ENCODE results near the gene CYFIP2. TPM values are rescaled to one million over a fixed set of nuclear protein-coding genes. Genes with fewer than 3 reads are reported as not detected.
A peak's percentile ranks its signal among the peaks of the same experiment; 100 is the strongest.

The CYFIP2 gene
- total and polyA plus RNA-seq, 8 donors = 14.8 to 162 (median 24.4) TPM

DNA sequence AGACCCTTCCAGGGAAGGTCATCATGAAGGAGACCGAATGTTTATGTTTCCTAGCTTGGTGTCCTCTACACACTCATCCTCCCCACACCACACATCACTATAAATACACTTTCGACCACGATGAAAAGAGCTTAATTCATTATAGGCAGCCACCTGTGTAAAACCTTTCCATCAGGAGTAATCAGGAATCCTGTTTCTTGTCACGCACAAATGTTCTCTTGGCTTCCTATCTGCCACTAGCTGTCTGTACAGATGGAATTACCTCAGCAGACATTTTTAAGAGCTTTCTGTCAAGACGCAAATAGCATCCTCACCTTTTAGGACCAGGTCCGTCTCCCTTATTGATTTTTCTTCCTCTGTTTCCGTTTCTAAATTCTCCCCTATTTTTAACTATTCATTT lies 79.1 kb downstream of the CYFIP2 start:
- Histone ChIP-seq H3K4me3 (no peak overlapping the region), H3K27ac (peak overlapping the region in 1 of 5 donors; percentile 22), H3K9me3 (no peaks in the 10 kb centered on the region), H3K27me3 (no peaks in the 10 kb centered on the region), H3K36me3 (peaks cover 0 to 29% (median 14%) of the 10 kb centered on the region in 4 donors), H3K4me1 (no peaks in the 10 kb centered on the region)
- no peak for DNase-seq
- intact Hi-C loops (cut with DNase I; ENCODE audit: low total_unique reads) = no loop called here
- WGBS, 5 donors = 70 to 82% (median 79%) methylated on average over 7 of the region's 7 CpGs
- no peak for TF ChIP-seq POLR2A (IDR thresholded peaks at IDR 0.05)
- TF ChIP-seq CTCF (IDR thresholded peaks at IDR 0.05) = no peak
- no peak for TF ChIP-seq POLR2AphosphoS5 (IDR thresholded peaks at IDR 0.05)
- TF ChIP-seq EP300 (IDR thresholded peaks at IDR 0.05) = no peak

- no peaks in the 10 kb centered on the region for H3K27me3 ChIP-seq
- WGBS, 5 donors = 78 to 82% (median 82%) methylated on average over 6 of the region's 6 CpGs
- no peak overlapping the region for H3K4me3 ChIP-seq
- H3K36me3 ChIP-seq = peaks cover 0 to 25% (median 14%) of the 10 kb centered on the region in 4 donors
- no peaks in the 10 kb centered on the region for H3K4me1 ChIP-seq
- no peak for TF ChIP-seq POLR2AphosphoS5 (IDR thresholded peaks at IDR 0.05)
- TF ChIP-seq EP300 (IDR thresholded peaks at IDR 0.05) = no peak
- no peak for TF ChIP-seq POLR2A (IDR thresholded peaks at IDR 0.05)
- TF ChIP-seq CTCF (IDR thresholded peaks at IDR 0.05) = no peak
- no peaks in the 10 kb centered on the region for H3K9me3 ChIP-seq
- peak in 1 of 2 donors; percentile 23 for DNase-seq
- no peak overlapping the region for H3K27ac ChIP-seq
- intact Hi-C loops (cut with DNase I; ENCODE audit: low total_unique reads) = no loop called here
Observed at GRCh38 chr5:157345485-157345884, 79.6 kb downstream of the CYFIP2 start.

GRCh38 chr5:157347301-157348048 lies 81.6 kb downstream of the CYFIP2 start:
- no peaks in the 10 kb centered on the region for H3K27me3 ChIP-seq
- H3K9me3 ChIP-seq = no peaks in the 10 kb centered on the region
- H3K4me1 ChIP-seq = no peaks in the 10 kb centered on the region
- no peak overlapping the region for H3K4me3 ChIP-seq
- H3K27ac ChIP-seq = no peak overlapping the region
- 72 to 86% (median 81%) methylated on average over 15 of the region's 15 CpGs for WGBS, 5 donors
- intact Hi-C loops (cut with DNase I; ENCODE audit: low total_unique reads) = no loop called here
- no peak for DNase-seq
- TF ChIP-seq CTCF (IDR thresholded peaks at IDR 0.05) (no peak), POLR2AphosphoS5 (IDR thresholded peaks at IDR 0.05) (no peak), POLR2A (IDR thresholded peaks at IDR 0.05) (no peak), EP300 (IDR thresholded peaks at IDR 0.05) (no peak)
- H3K36me3 ChIP-seq = peaks cover 0 to 20% (median 6%) of the 10 kb centered on the region in 4 donors

- intact Hi-C loops (cut with DNase I; ENCODE audit: low total_unique reads) = no loop called here
- H3K9me3 ChIP-seq = no peaks in the 10 kb centered on the region
- H3K4me1 ChIP-seq = no peaks in the 10 kb centered on the region
- TF ChIP-seq EP300 (IDR thresholded peaks at IDR 0.05) (no peak), CTCF (IDR thresholded peaks at IDR 0.05) (no peak), POLR2A (IDR thresholded peaks at IDR 0.05) (no peak), POLR2AphosphoS5 (IDR thresholded peaks at IDR 0.05) (no peak)
- no peaks in the 10 kb centered on the region for H3K27me3 ChIP-seq
- H3K27ac ChIP-seq = no peak overlapping the region
- no peak for DNase-seq
- no peak overlapping the region for H3K4me3 ChIP-seq
- WGBS, 5 donors = 71 to 94% (median 86%) methylated on average over 1 to 2 of the region's 2 CpGs
- H3K36me3 ChIP-seq = peaks cover 0 to 18% (median 6%) of the 10 kb centered on the region in 4 donors
Observed at GRCh38 chr5:157348049-157348400, 82.1 kb downstream of the CYFIP2 start.

All from stomach (tissue), 9 donors.